GM19452 (cell line): ENCODE measurements around the gene TFAP2A.
A peak's percentile ranks its signal among the peaks of the same experiment; 100 is the strongest.

Source experiments
- ATAC-seq: cut with Tn5 transposase; IDR thresholded peaks from one replicate; pipeline ENCODE4 v1.9.1; 2021; ENCODE audit not compliant: unreplicated experiment

TFAP2A gene

DNA sequence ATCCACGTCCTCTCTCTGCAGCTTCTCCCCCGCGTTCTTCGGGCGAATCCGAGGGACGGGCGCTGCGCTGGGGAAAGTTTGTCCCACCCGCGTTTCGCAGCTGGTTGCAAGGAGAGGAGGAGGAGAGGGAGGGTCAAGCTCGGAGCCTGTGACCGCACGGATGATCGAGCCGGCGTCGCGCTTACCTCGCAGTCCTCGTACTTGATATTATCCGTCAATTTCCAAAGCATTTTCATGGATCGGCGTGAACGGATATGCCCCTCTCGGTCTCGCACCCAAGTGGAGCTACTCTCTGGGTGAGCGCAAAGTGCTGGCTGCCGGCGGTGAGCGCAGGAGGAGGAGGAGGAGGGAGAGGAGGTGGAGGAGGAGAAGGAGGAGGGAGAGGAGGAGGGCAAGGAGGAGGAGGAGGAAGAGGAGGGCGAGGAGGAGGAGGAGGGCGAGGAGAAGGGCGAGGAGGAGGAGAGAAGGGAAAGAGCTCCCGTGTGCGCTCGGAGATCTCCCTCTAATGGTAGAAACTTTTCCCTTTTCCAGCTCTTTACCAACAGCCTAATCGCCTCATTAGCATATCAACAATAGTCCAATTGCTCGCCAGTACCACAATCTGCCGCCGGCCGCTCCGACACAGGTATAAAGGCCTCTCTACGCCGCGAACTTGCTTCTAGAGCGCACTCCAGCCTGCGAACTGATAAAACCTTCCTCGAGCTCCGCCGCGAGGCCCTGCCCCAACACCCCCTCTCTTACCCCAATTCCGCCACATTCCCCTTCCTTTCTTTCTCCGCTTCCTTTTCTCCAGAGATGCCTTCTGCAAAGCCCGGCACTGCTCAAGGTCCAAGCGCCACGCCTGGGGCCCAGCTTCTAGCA is at the start of gene TFAP2A:
Gene TFAP2A (minus strand): TSS at position 319 of the 861 bp plus-strand sequence. CDS start 83 bp downstream, at position 236.
- no peak for ATAC-seq

DNA sequence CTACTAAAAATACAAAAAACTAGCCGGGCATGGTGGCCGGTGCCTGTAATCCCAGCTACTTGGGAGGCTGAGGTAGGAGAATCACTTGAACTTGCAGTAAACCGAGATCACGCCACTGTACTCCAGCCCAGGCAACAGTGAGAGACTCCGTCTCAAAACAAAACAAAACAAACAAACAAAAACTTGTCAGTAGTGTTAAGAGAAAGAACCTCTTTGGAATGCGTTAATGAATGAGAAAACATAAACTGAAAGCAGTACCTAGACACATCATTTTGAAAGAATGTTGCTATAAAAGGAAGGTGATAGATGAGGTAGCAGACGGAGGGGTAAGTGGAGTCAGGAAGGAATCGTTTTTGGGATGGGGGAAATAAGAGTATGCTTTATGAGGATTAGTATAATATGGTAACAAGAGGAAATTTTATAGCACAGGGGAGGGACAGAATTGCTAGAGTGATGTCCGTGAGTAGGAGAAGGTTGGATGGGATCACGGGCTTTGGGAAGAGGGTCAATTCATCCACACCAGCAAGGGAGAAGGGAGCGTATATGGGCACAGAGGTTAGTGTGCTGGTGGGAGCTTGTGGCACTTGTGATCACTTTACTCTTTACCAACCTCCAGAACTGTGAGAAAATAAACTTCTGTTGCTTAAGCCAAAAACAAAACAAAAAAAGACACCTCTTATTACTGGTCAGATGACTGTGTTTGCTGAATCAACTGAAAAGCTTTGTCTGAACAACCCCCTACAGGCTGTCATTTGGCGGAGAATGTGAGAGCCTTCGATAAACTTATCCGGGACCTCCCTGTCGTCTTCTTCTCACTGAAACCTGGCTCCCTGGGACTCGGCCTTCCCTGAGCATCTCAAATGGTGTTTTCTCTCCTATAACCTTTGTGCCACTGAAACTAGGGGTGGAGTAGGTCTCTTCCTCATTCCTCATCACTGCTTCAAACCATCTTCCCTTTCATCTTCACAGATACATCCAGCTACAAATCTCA is 48.9 kb upstream of the TFAP2A start:
- ATAC-seq: no peak

DNA sequence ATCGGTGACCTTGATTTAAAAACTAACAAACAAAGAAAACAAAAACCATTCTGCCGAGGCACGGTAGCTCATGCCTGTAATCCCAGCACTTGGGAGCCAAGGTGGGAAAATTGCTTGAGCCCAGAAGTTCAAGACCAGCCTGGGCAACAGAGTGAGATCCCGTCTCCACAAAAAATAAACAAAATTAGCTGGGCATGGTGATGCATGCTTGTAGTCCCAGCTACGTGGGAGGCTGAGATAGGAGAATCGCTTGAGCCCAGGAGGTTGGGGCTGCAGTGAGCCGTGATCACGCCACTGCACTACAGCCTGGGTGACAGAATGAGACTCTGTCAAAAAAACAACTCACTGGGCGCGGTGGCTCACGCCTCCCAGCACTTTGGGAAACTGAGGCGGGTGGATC is 48.2 kb upstream of the TFAP2A start:
- no peak for ATAC-seq

DNA sequence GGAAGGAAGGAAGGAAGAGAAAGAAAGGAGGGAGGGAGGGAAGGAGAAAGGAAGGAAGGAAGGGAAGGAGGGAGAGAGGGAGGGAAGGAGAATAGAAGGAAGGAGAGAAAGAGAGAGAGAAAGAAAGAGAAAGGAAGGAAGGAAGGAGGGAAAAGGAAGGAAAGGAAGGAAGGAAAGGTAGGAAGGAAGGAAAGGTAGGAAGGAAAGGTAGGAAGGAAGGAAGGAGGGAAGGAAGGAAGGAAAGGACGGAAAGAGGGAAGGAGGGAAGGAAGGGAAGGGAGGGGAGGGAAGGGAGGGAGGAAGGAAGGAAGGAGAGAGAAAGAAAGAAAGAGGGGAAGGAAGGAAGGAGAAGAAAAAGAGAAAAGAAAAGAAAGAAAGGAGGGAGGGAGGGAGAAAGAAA is 47.0 kb upstream of the TFAP2A start:
- no peak for ATAC-seq

- peak; percentile 91 for ATAC-seq
These were observed 45.2 kb upstream of the TFAP2A start for GRCh38 chr6:10460096-10460495.

DNA sequence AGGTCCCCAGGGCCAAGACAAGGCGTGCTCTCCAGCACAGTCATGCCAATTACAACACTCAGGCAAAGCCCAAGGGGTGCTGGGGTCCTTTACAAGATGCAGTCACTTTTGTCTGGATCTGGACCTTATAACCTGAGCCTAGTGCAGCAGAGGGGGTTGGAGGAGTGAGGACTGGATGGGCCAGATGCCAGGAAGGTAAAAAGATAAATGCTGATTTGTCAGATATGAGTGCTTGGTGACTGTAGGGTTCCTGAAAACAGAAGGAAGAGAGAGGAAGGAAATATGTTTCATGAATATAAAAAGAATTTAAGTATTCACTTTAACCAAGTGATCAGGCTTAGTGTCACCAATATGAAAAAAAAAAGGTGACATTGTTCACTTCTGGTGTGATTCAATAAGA is 43.4 kb upstream of the TFAP2A start:
- ATAC-seq: no peak

DNA sequence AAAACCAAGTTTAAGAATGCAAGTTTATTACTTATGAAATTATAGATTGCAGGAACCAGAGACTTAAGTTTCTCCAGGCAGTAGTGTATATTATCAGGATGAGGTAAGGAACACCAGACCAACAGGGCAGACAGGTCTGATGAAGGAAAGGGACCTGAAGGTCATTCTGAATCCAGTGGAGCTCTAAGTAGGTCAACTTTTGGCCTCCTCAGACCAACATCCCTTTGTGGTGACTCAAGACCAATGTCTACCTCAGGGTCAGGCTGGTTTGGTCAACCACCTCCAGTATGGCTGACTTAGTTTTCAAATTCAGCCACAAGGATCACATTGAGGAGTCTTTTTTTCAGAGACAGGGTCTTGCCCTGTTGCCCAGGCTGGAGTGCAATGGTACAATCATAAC is 38.7 kb upstream of the TFAP2A start:
- ATAC-seq: no peak

DNA sequence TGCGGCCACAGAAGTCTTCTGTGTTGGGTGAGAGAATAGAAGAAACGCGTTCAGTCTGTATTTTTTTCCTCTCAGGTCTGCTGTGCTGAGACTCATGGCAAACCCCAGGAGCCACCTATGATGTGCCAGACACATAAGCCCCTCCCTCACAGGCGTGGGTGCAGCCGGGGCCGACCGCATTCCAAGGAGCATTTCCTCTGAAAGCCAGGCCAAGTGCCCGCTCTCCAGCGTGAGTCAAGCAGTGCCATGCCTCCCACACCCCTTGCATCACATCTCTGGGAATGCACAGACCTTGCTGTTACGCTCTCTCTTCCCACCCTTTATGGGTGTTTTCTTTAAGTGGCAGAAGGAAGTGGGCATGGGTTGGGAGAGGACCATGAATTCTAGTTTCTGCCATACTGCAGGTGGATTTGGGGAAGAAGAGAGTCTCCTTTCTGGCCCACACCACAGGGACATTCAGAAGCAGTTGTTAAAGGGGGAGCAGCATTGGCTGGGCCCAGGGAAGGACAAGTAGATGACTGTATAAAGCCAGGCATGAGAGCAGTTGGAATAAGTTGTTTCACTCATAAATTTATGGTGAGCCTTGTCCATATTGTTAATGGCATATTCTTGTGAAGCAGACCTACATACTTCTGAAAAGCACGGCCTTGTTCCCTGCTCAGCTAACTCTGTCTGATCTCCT is 37.1 kb upstream of the TFAP2A start:
- ATAC-seq: no peak

DNA sequence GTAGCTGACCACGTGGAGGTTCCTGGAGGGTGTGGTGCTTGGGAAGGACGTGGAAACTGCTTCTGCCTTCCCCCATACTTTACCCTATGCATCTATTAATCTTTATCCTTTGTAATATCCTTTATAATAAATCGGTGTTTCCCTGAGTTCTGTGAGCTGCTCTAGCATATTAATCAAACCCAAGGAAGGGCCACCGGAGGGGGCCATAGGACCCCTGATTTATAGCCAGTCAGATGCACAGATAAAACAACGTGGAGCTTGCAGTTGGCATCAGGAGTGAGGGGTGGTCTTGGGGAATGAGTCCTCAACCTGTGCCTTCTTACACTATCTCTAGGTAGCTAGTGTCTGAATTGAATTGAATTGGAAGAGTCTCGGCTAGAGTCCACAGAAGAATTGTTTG is 36.5 kb upstream of the TFAP2A start:
- no peak for ATAC-seq

DNA sequence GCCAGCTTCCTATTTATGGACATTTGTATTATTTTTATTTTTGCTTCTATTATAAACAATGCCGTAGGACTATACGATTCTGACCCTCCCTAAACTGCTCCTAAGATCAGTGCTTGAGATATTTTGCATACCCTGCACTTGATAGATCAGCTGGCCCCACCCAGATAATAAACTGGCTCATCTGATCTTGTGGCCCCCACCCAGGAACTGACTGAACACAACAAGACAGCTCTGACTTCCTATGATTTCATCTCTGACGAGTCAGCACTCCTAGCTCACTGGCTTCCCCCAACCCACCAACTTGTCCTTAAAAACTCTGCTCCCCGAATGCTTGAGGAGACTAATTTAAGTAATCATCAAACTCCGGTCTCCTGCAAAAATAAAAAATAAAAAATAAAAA is 34.9 kb upstream of the TFAP2A start:
- ATAC-seq: no peak

DNA sequence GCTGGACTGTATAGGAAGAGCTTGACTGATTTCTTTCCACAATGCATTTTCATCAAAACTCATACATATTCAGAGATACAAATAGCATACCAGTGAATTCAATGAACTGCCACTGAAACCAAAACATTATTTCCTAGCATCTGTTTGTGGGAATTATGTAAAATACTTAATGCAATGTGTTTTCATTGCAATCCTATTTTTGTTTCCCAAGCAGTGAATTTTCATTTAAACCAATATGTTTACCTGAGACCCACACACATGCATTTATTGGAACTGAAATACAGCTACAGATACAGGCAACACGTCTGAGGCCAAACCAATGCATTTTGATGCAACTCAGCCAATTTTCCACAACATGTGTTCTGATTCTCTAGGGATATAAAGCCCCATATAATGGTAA is 33.2 kb upstream of the TFAP2A start:
- no peak for ATAC-seq

DNA sequence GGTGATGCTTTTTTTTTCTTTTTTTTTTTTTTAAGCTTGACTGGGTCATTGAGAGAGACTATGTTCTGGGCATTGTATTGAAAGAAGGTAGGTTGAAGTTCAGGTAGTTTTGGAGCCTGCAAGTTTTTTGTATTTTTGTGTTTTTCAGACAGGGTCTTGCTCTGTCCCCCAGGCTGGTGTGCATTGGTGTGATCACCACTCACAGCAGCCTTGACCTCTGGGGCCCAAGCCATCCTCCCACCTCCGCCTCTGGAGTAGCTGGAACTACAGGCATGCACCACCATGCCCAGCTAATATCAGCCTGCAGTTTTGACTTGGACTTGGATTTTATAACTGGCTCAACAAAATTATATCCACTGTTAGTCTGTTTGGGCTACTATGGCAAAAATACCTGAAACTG is 31.7 kb upstream of the TFAP2A start:
- no peak for ATAC-seq

DNA sequence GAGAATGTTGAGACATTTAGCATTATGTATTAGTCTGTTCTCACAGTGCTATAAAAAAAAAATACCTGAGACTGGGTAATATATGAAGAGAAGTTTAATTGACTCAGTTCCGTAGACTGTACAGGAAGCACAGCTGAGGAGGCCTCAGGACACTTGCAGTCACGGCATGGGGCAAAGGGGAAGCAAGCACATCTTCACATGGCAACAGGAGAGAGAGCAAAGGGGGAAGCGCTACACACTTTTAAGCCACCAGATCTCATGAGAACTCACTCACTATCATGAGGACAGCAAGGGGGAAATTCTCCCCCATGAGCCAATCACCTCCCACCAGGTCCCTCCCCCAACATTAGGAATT is 26.8 kb upstream of the TFAP2A start:
- no peak for ATAC-seq

- ATAC-seq: no peak
These were observed 26.3 kb upstream of the TFAP2A start for GRCh38 chr6:10441004-10441654.

DNA sequence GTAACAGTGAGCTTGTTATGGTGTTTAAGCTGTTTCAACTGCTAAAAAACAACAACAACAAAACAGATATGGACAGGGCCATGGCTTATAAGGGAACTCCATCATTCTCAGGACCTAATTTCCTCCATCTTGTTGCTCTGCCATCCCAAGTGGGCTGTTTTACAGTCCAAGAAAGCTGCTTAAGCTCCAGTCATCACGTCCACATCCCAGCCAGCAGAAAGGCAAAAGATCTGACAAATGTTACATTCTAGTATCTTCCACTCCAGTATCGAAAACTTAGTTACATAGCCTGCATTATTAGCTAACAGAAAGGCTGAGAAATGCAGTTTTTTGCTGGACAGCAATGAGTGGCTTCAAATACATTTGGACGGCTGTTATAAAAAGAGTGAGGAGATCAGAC is 23.0 kb upstream of the TFAP2A start:
- no peak for ATAC-seq

- no peak for ATAC-seq
These were observed 19.4 kb upstream of the TFAP2A start for GRCh38 chr6:10434235-10434634.

DNA sequence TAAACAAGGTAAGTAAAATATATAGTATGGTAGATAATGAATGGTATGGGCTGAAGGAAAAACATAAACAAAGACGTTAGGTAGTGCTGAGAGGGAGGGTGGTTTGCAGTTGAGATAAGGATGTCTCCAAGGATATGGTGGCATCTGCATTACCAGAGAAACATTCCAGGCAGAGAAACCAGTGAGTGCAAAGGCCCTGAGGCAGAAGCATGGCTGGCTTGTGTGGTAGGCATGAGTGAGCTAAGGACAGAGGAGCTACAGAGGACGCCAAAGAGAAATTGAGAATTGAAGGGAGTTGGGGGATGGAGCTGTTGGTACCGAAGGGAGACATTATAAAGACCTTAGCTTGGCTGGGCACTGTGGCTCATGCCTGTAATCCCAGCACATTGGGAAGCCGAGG is 18.4 kb upstream of the TFAP2A start:
- ATAC-seq: no peak

DNA sequence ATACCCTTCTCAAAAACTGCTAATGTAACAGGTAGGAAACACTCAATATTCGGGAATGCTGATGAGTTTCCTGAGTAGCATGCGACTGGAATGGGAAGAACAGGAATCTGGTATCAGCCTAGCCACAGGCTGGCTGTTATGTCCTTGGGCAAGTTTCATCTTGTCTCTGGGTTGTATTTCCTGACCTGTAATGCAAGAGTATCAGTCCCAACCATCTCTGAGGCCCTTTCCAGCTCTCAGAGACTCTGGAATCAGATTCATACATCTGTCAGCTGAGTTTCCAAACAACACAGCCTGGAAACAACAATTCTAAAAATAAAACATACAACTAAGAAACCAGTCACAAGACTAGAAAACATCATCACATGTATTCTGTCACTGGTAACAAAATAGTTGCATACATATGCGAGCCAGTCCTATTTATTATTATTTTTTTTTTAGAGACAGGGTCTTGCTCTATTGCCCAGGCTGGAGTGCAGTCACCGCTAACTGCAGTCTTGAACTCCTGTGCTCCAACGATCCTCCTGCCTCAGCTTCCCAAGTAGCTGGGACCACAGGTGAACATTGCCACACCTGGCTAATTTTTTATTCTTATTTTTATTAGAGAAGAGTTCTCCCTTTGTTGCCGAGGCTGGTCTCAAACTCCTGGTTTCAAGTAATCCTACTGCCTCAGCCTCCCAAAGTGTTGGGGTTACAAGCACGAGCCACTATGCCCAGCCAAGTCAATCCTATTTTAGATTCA is 16.7 kb upstream of the TFAP2A start:
- no peak for ATAC-seq

DNA sequence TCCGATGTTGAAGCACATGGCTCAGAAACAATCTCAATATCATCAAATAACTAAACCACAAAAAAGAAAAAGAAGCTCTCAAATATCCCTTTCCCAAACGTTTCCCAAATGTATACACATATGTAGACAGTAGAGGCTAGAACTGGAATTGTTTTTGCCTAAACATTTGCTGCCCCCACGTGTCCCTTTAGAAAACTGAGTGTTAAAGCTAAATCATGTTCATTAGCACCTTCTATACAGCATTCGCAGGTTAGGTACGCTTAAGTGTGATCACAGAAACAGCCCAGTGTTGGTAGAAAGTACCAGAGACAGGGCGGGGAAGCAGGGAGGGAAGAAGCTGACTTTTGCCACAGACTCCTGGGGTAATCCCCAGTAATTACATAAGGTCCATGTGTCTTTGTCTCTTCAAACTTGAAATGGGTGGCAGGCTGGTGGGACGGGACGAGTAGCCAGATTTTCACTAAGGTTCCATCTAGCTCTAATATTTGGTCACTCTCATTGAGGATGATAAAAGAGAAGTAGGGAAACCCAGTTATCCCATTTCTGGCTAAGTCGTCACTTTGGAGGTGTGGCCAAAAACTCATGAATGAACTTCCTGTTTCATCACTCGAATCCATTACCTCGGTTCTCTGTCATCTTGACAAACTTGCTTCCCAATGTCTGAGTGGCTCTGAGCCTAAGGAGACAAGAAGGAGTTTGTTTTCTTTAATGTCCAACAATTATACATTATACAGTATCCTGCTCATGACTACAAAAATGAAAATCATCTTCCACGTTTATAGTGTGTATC is 15.0 kb upstream of the TFAP2A start:
- ATAC-seq: peak; percentile 44
